Stimulated activated naive CD8-positive, alpha-beta T cell treated with anti-CD3 and anti-CD28 coated beads, Interleukin-15, Interleukin-2, amounts not matched to agents 100 ng/mL and 50 ng/mL, for 24 hours (primary cell): ENCODE data around the gene ATG10.
"Not testable (repeated sequence)": the region's sequence is repeated elsewhere in the genome, so short reads cannot be mapped to it uniquely, and the experiment has no call there.

ENCODE experiments used
- H3K27ac Mint-ChIP-seq: one replicate; pipeline ENCODE4 v1.8.0; 2021; ENCODE audit warnings: mild to moderate bottlenecking, mixed read lengths
- H3K27me3 Mint-ChIP-seq: one replicate; pipeline ENCODE4 v1.8.0; 2021; ENCODE audit warnings: mixed read lengths
- H3K36me3 Mint-ChIP-seq: one replicate; pipeline ENCODE4 v1.8.0; 2021; ENCODE audit warnings: low read depth, mixed read lengths
- H3K4me1 Mint-ChIP-seq: one replicate; pipeline ENCODE4 v1.8.0; 2021; ENCODE audit warnings: low read depth, mixed read lengths
- H3K4me3 Mint-ChIP-seq: one replicate; pipeline ENCODE4 v1.8.0; 2021; ENCODE audit warnings: mild to moderate bottlenecking, mixed read lengths
- H3K9me3 Mint-ChIP-seq: one replicate; pipeline ENCODE4 v1.8.0; 2021; ENCODE audit warnings: mixed read lengths

Gene ATG10

GRCh38 chr5:81971712-81972491 lies at the start of gene ATG10:
TSS of gene ATG10 (plus strand) at chr5:81972023. CDS start at chr5:81987571, 15,548 bp downstream.
- Mint-ChIP-seq H3K4me3 (peak within 1 kb of the TSS; percentile 86), H3K27ac (peak within 1 kb of the TSS; percentile 93), H3K4me1 (peaks cover 27% of the 10 kb centered on the region), H3K36me3 (peaks cover 5% of the 10 kb centered on the region), H3K9me3 (no peaks in the 10 kb centered on the region), H3K27me3 (no peaks in the 10 kb centered on the region)

GRCh38 chr5:81922854-81923279 lies 49.0 kb upstream of the ATG10 start:
- no peaks in the 10 kb centered on the region for H3K36me3 Mint-ChIP-seq
- H3K9me3 Mint-ChIP-seq, result peaks cover 3% of the 10 kb centered on the region
- H3K27me3 Mint-ChIP-seq, result no peaks in the 10 kb centered on the region
- H3K4me3 Mint-ChIP-seq, result no peak overlapping the region
- no peak overlapping the region for H3K27ac Mint-ChIP-seq
- no peaks in the 10 kb centered on the region for H3K4me1 Mint-ChIP-seq

GRCh38 chr5:81924442-81924841 lies 47.4 kb upstream of the ATG10 start:
- no peaks in the 10 kb centered on the region for H3K27me3 Mint-ChIP-seq
- H3K4me3 Mint-ChIP-seq, result no peak overlapping the region
- H3K27ac Mint-ChIP-seq, result no peak overlapping the region
- H3K36me3 Mint-ChIP-seq, result no peaks in the 10 kb centered on the region
- peaks cover 4% of the 10 kb centered on the region for H3K9me3 Mint-ChIP-seq
- H3K4me1 Mint-ChIP-seq, result no peaks in the 10 kb centered on the region

- Mint-ChIP-seq H3K4me3 (no peak overlapping the region), H3K27ac (no peak overlapping the region), H3K27me3 (no peaks in the 10 kb centered on the region), H3K9me3 (peaks cover 4% of the 10 kb centered on the region), H3K4me1 (no peaks in the 10 kb centered on the region), H3K36me3 (no peaks in the 10 kb centered on the region)
Measured at GRCh38 chr5:81925009-81925408, 46.8 kb upstream of the ATG10 start.

- Mint-ChIP-seq H3K36me3 (no peaks in the 10 kb centered on the region), H3K27me3 (no peaks in the 10 kb centered on the region), H3K4me3 (no peak overlapping the region), H3K4me1 (no peaks in the 10 kb centered on the region), H3K27ac (no peak overlapping the region), H3K9me3 (peaks cover 4% of the 10 kb centered on the region)
Measured at GRCh38 chr5:81925981-81926380, 45.8 kb upstream of the ATG10 start.

GRCh38 chr5:81936066-81936465 lies 35.8 kb upstream of the ATG10 start:
- H3K27ac Mint-ChIP-seq, result no peak overlapping the region
- H3K4me1 Mint-ChIP-seq, result no peaks in the 10 kb centered on the region
- H3K4me3 Mint-ChIP-seq, result no peak overlapping the region
- peaks cover 1% of the 10 kb centered on the region for H3K27me3 Mint-ChIP-seq
- peaks cover 4% of the 10 kb centered on the region for H3K9me3 Mint-ChIP-seq
- H3K36me3 Mint-ChIP-seq, result no peaks in the 10 kb centered on the region

GRCh38 chr5:81936750-81937149 lies 35.1 kb upstream of the ATG10 start:
- Mint-ChIP-seq H3K36me3 (no peaks in the 10 kb centered on the region), H3K9me3 (peaks cover 8% of the 10 kb centered on the region), H3K27me3 (peaks cover 2% of the 10 kb centered on the region), H3K27ac (no peak overlapping the region), H3K4me3 (no peak overlapping the region), H3K4me1 (no peaks in the 10 kb centered on the region)

GRCh38 chr5:81942746-81943145 lies 29.1 kb upstream of the ATG10 start:
- H3K27me3 Mint-ChIP-seq, result peaks cover 2% of the 10 kb centered on the region

GRCh38 chr5:81948349-81948748 lies 23.5 kb upstream of the ATG10 start:
- Mint-ChIP-seq H3K36me3 (no peaks in the 10 kb centered on the region), H3K27ac (no peak overlapping the region), H3K4me3 (no peak overlapping the region), H3K4me1 (no peaks in the 10 kb centered on the region), H3K27me3 (no peaks in the 10 kb centered on the region), H3K9me3 (peaks cover under 1% of the 10 kb centered on the region)

More at GRCh38 chr5:81942746-81943145, 29.1 kb upstream of the ATG10 start:
- peaks cover 23% of the 10 kb centered on the region for H3K9me3 Mint-ChIP-seq
- no peaks in the 10 kb centered on the region for H3K4me1 Mint-ChIP-seq
- no peaks in the 10 kb centered on the region for H3K36me3 Mint-ChIP-seq
- H3K4me3 Mint-ChIP-seq, result no peak overlapping the region
- H3K27ac Mint-ChIP-seq, result no peak overlapping the region

GRCh38 chr5:81949462-81949861 lies 22.4 kb upstream of the ATG10 start:
- H3K9me3 Mint-ChIP-seq, result no peaks in the 10 kb centered on the region
- H3K27ac Mint-ChIP-seq, result no peak overlapping the region
- H3K4me1 Mint-ChIP-seq, result no peaks in the 10 kb centered on the region
- H3K36me3 Mint-ChIP-seq, result no peaks in the 10 kb centered on the region
- H3K4me3 Mint-ChIP-seq, result no peak overlapping the region
- H3K27me3 Mint-ChIP-seq, result no peaks in the 10 kb centered on the region

- Mint-ChIP-seq H3K9me3 (no peaks in the 10 kb centered on the region), H3K4me1 (no peaks in the 10 kb centered on the region), H3K27ac (no peak overlapping the region), H3K27me3 (no peaks in the 10 kb centered on the region), H3K4me3 (no peak overlapping the region), H3K36me3 (no peaks in the 10 kb centered on the region)
Measured at GRCh38 chr5:81950996-81951395, 20.8 kb upstream of the ATG10 start.

GRCh38 chr5:81954796-81955195 lies 17.0 kb upstream of the ATG10 start:
- H3K4me3 Mint-ChIP-seq, H3K4me1 Mint-ChIP-seq, H3K36me3 Mint-ChIP-seq, H3K27me3 Mint-ChIP-seq, H3K9me3 Mint-ChIP-seq, H3K27ac Mint-ChIP-seq: not testable (repeated sequence)

GRCh38 chr5:81958129-81958528 lies 13.7 kb upstream of the ATG10 start:
- H3K36me3 Mint-ChIP-seq, H3K4me3 Mint-ChIP-seq, H3K27me3 Mint-ChIP-seq, H3K4me1 Mint-ChIP-seq, H3K9me3 Mint-ChIP-seq, H3K27ac Mint-ChIP-seq: not testable (repeated sequence)

GRCh38 chr5:81961651-81962440 lies 10.0 kb upstream of the ATG10 start:
- Mint-ChIP-seq H3K36me3 (no peaks in the 10 kb centered on the region), H3K4me1 (no peaks in the 10 kb centered on the region), H3K4me3 (no peak overlapping the region), H3K27me3 (no peaks in the 10 kb centered on the region), H3K9me3 (no peaks in the 10 kb centered on the region), H3K27ac (no peak overlapping the region)

- H3K27me3 Mint-ChIP-seq, result no peaks in the 10 kb centered on the region
- H3K9me3 Mint-ChIP-seq, result no peaks in the 10 kb centered on the region
- no peaks in the 10 kb centered on the region for H3K36me3 Mint-ChIP-seq
- H3K4me3 Mint-ChIP-seq, result no peak overlapping the region
- no peak overlapping the region for H3K27ac Mint-ChIP-seq
- H3K4me1 Mint-ChIP-seq, result no peaks in the 10 kb centered on the region
Measured at GRCh38 chr5:81963544-81963943, 8.3 kb upstream of the ATG10 start.
